HG02938 (cell line): ENCODE data around the gene YY1AP1.
"Not testable (repeated sequence)": the region's sequence is repeated elsewhere in the genome, so short reads cannot be mapped to it uniquely, and the experiment has no call there.

Experiments
- ATAC-seq: cut with Tn5 transposase; IDR thresholded peaks from one replicate; pipeline ENCODE4 v1.9.1; 2021; ENCODE audit warnings: mild to moderate bottlenecking, moderate library complexity; ENCODE audit not compliant: unreplicated experiment

YY1AP1 gene

DNA sequence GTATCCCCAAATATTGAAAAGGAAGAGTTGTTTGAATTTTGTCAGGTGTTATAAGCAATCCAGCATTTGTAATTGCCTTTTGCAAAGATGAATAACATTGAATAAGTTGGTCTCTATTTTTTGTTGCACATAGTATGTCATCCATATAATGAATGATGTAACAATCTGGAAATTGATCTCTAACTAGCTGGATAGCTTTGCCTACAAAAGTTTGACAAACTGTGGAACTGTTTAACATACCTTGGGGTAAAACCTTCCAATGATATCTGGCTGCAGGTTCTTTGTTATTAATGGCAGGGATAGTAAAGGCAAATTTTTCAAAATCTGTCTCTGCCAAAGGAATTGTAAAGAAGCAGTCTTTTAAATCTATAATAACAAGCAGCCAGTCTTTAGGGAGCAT lies 8.0 kb upstream of the YY1AP1 start:
- no peak for ATAC-seq

DNA sequence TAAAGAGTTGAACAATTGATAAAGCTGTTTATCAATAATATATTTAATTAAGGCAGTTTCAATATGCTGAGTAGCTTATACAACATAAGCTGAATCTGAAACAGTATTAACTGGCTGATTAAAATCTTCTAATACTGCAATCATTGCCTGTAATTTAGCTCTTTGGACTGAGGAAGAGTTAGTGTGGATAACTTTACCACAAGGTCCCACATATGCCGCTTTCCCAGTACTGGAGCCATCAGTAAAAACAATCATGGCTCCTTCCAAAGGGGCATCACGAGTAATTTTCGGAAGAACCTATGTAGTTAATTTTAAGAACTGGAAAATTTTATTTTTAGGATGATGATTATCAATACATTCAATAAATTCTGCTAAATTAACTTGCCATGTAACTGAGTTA lies 7.0 kb upstream of the YY1AP1 start:
- ATAC-seq, result no peak

DNA sequence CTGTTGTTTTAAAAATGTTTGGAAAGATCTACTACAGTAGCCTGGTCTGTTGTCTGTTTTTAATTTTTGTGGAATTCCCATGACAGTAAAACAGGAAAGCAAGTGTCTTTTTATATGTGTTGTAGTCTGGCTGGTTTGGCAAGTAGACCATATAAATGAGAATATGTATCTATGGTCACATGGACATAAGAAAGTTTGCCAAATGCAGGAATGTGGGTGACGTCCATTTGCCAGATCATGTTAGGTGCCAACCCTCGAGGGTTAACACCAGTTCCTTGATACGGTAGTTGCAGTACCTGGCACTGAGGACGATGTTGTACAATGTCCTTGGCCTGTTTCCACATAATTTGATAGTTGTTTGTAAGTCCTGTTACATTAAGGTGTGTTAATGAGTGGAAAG lies 6.5 kb upstream of the YY1AP1 start:
- ATAC-seq, result no peak

DNA sequence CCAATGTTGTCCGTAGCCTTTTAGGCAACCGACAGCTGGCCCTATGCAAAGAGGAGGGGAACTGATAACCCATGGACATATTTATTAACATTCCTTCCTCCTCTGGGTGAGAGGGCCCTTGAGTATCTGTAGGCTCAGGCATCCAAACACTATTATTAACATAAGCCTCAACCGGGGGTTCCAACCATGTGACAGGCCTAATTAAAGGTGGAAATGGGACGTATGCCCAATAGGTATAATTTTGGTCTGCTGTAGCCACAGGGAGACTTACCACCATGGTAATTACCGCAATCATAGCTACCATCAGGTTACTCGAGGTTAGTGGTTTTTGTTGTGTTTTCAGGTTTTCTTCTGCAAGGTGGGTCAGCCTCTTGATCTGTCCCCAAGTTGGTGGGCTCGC lies 5.6 kb upstream of the YY1AP1 start:
- no peak for ATAC-seq

DNA sequence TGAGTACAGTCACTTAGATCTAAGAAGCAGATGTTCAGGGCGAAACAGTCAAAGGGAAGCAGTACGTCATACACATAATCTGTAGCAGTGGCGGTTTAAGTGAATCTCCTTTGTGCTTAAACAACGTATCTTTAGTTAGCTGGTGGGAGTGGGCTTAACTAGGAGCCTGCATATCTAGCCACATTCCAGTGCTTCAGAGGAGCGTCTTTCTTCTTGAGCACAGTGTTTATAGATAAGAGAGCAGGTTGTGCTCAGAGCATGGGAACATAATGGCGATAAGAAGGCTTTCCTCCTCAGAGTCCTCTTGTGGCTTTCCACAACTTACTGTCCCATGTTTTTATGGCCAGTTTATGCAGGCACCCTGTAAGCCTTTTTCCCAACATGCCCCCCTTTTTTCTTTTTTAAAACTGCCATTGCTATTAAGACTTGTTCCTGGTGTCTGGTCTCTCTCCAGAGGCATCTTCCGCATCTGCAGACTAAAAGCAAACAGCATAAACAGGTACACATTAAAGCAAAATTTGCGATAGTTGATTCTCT lies 3.5 kb upstream of the YY1AP1 start:
- ATAC-seq, result no peak

DNA sequence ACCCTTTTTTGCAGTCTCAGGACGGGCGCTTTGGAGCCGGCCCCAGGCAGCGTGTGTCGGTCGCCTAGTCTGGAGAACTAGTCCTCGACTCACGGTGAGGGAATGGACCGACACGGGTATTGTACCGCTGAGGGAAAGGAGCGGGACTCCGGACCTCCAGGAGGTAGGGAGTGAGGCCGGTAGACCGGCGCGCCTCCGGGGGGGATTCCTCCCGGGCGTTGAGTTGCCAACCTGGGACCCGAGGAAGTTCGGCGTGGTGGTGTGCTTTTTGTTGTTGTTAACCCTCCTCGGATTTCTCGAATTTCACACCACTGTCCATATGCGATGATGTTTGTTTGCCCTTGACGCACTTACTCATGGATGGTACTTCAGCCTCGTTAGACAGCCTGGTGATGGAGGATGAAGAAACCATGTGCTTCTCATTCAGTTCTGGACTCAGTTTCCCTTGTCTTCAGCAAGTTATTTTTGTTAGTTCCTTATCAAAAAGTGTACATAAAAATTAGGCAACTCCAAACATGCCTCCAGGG lies 570 bp upstream of the YY1AP1 start, which contains the start of gene DAP3:
TSS of gene DAP3 (plus strand) at position 11 of the 527 bp plus-strand sequence. CDS start 20,689 bp downstream, outside the sequence.
- ATAC-seq, result not testable (repeated sequence)

DNA sequence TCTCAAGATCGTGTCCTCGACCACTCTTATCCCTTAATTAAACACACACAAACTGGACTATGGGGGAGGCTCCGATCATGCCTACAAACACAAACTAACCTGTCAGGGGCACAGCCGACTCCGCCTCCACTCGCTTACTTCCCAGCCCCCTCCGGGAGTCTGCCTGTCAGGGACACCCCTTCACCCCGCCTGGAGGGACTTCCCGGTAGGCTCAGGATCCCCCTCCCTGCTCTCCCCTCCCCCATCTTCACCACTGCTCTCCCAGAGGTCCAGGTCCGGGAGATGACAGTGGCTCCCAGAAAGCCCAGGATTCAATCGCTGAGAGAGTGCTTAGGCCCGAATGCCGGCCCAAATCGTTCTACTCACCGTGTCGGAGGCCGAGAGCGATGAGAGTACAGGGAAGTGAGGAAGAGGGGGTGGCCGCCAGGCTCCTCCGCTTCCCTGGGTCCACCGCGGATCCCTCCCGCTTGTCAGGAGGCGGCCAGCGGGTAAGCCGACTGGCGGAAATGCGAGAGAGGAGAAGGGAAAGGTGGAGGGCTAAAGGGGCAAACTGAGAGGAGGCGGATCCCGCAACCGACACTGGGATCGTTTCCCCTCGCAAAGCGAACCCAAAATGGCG lies 760 bp downstream of the YY1AP1 start:
- not testable (repeated sequence) for ATAC-seq

DNA sequence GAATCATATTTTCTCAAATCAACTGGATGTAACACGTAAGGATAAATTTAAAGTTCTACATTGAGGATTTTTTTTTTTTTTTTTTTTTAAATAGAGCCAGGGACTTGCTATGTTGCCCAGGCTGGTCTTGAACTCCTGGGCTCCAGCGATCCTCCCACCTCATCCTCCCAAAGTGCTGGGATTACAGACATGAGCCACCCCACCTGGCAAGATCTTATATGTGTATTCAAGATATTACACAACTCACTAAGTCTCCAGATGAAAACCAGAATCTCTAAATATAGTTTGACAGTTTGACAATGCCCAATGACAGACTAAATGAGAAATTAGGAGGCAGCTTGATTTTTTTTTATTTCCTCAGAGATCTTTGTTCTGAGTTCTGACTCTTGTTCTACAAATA lies 6.8 kb downstream of the YY1AP1 start:
- ATAC-seq, result no peak

DNA sequence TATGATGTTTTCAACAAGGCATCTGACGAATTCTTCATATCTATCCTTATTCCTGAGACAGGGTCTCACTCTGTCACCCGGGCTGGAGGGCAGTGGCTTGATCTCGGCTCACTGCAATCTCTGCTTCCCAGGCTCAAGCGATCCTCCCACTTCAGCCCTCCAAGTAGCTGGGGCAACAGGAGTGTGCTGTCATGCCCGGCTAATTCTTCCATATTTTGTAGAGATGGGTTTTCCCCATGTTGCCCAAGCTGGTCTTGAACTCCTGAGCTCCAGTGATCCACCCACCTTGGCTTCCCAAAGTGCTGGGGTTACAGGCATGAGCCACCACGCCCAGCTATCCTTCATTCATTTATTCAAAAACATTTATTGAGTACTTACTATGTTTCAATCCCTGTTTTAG lies 8.0 kb downstream of the YY1AP1 start:
- ATAC-seq, result no peak

DNA sequence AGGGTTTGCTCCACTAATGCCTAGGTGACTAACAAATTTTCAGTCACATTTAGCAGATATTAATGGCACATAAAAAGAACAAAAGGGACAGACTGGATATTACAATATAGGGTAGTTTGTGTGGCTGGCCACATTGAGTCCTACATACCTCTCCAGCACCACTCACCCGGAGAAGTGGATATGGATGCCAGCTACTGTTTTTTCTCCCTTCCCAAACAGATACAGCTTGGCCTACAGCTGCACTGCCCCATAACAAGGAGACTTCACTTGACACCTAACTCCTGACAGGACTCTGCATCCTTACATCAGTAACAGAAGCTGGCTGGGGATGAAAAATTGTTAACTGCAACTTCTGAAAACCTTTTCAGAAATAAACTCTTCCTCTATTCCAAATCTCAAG lies 9.6 kb downstream of the YY1AP1 start:
- not testable (repeated sequence) for ATAC-seq

DNA sequence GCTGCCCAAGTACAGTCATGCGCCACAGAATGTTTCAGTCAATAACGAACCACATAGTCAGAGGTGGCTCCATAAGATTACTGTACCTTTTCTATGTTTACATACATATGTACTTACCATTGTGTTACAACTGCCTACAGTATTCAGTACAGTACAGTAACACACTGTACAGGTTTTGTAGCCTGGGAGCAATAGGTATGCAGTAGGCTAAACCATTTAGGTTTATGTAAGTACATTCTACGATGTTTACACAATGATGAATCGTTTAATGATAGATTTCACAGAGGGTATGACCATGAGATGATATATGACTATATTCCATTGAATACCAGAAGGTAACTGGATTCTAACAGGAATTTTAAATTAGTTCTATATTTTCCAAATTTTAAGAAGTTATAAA lies 10.5 kb downstream of the YY1AP1 start:
- ATAC-seq, result no peak

DNA sequence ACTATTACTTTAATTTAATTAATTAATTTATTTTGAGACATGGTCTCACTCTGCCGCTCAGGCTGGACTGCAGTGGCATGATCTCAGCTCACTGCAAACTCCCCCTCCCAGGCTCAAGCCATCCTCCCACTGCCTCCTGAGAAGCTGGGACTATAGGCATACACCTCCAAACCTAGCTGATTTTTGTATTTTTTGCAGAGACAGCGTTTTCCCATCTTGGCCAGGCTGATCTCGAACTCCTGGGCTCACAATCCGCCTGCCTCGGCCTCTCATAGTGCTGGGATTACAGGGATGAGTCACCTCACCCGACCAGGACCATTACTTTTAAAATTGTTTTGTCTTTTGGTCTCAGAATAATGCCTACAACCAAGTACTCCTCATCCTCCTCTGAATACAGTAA lies 15.6 kb downstream of the YY1AP1 start:
- no peak for ATAC-seq

DNA sequence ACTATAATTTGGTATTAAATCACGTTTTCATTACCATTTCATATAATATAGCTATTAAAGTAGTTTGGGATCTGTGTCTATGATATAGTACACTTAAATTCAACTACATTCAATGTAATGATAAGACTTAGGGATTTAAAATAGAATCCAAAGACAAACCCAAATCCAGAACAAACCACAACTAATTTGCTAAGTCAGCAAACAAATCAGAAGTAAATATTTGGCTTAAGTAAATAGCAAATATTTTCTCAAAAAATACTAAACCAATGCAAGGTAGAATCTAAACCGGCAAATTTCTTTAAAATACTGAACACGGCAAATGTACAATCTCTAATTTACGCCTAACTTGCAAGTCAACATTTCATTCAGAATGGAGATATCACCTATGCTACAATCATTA lies 16.8 kb downstream of the YY1AP1 start:
- ATAC-seq, result no peak

DNA sequence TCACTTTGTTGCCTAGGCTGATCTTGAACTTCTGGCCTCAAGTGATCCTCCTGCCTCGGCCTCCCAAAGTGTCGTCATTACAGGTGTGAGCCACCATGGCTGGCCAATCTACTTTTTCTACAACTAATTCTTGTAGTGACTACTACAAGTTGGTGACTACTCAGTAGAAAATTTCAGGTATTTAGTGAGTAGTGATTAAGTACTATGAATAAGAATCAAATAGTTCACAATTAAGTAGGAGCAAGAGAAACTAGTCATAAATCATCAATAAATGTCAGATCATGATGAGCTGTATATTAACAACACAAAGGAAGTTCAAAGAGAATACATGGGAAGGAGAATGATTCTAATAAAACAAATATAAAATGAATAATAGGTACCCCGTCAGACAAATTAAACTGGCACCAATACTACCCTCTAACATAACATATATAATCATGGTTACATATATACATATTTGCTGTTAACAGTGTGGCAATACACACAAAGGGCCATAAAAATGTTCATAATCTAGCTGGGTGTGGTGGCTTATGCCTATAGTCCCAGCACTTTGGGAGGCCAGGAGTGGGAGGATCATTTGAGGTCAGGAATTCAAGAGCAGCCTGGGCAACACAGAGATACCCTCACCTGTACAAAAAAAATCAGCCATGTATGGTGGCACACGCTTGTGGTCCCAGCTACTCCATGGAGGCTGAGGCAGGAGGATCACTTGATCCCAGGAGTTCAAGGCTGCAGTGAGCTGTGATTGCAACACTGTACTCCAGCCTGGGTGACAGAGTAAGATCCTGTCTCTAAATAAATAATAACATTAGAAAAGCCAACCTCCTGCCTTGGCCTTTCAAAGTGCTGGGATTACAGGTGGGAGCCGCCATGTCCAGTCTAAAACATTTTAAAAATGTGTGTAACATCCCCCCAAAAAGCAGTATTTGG lies 19.1 kb downstream of the YY1AP1 start:
- ATAC-seq, result no peak

DNA sequence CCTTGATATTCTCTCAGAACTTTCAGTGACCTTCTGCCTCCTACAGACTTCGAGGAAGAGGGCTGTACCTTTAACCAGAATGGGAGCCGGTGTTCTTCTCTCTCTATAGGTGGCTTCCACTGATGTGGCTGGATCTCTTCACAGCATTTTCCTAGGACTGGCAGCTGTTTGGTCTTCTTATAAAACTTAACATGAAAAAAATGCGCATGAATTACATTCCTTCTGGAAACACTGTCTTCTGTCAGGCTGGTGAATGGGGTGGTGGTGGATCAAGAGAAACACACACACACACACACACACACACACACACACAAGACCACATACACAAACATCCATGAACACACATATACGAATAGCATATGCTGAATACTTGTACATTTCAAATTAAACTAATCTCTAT lies 27.3 kb downstream of the YY1AP1 start:
- not testable (repeated sequence) for ATAC-seq

DNA sequence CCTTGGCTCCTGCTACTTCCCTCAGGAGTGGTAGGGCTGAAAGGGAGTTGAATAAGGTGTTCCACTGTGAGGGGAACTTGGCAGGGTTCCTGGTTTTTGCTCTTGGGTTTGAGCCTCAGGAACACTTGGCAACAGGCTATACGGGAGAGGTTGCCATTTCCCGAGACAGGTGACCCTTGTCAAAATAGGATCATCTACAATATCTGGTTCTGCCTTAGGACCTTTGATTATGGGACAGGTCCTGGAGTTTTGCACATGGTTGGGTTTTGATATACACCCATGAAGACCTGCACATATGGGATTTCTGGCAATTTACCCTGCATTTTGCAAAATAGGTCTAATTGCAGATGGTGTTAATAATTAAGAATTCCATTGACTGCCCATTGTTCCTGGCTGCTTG lies 31.1 kb downstream of the YY1AP1 start:
- no peak for ATAC-seq

DNA sequence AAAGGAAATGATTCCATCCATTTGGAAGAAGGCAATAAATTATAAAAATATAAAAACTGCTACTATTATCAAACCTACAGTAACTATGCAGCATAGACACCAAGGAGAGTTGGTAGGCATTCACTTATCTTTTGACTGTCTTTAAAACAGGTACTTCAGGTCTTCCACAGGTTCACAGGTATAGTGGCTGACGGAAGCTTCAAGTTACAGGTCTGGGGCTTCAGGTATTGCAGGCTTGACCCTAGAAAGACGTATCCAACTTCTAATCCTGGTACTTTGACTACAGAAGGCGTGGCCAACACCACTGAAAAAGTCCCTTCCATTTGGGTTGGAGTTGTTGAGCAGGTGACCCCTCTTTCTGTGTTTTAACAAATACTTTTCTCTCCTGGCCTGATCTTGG lies 35.6 kb downstream of the YY1AP1 start:
- ATAC-seq, result no peak

DNA sequence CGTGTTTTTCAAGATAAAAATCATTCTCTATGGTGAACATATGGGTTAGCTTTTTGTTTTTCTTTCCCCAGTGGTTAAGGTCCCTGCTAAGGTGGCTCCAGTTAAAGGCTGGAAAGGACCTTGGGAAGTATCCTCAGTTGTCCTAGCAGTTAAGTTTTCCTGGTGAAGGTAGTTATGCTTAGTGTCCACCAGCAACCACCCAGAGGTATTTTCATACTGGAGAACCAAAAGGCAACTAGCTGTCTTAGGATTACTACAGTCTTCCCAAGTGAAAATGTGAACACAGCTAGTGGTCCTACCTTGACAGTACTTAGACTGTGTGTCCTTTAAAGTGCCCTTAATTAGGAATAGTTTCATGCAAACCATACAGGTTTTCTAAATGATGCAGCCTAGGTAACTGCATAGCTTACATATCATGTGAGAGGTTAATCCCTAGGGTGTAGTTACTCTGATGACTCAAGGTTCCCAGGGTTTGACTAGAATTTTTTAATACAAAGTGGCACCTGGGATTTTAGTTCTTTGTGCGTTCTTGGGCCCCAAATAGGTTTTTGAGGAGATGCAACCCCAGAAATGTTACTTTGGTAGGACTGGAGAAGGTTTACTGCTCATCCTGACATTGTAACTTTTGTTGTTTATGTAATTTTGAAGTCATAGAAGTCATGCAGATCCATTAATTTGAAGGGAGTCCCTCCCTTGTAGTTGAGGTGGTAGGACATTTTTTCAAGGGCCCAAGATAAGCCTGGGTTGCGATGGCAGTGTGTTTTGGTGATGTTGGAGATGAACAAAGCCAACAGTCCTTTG lies 36.5 kb downstream of the YY1AP1 start:
- ATAC-seq, result no peak

DNA sequence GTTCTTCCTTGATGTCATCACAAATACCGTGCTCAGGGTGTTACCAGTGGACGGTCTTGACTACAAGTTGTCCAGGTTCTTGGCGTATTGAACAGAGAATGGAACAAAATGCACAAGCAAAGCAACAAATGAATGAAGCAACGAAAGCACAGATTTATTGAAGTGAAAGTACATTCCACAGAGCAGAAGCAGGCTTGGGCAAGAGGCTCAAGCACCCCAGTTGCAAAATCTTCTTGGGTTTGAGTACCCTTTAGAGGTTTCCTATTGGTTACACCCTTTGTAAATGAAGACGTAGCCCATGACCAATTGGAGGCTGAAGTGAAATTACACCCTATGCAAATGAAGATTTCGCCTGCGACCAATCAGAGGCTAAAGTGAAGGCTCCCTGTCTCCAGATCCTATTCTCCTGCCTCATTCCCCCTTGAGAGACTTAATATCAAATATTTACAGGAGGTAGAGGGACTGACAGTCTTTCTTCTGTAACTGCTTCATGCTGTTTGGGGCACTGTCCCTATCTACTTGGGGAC lies 38.3 kb downstream of the YY1AP1 start:
- ATAC-seq, result no peak

DNA sequence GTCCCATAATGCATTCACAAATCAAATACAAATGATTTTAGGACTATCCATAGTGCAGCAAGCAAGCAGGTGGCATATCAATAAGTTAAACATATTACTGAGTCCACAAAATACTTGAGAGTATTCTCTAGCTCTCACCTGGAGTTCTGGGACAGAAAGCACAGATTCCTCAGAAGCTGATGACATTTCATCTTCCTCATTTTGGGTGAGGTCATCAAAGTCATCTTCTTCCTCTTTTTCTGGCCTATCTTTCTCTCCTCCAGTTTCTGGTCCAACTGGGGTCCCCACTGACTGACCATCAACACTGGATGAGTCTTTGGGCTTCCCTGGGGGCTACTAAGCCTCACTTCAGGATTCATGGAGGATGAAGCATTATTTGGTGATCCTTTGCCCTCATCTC lies 38.9 kb downstream of the YY1AP1 start:
- ATAC-seq, result no peak
